GM23338 (cell line): Measurements from ENCODE around the gene EXOC5. TPM values are rescaled to one million over a fixed set of nuclear protein-coding genes. Genes with fewer than 3 reads are reported as not detected.

Experiments
- ATAC-seq: fragments of 200-7000 bp; cut with Tn5 transposase; 3 replicates; pipeline ENCODE4 v1.9.1; 2020
- DNase-seq: peaks from one replicate; pipeline ENCODE4 v3.0.0-alpha.2; 2015; ENCODE audit warnings: low spot score
- H2AFZ ChIP-seq: fragments of 200-600 bp; sonication (generic); 2 replicates; pipeline ENCODE4 v1.8.0; 2016; ENCODE audit warnings: antibody characterized with exemption, mild to moderate bottlenecking, moderate library complexity
- H3F3A ChIP-seq: fragments of 200-600 bp; sonication (generic); replicated peaks from 2 replicates; pipeline ENCODE4 v1.8.0; 2017; ENCODE audit warnings: antibody characterized with exemption, mixed run types, low read depth
- H3K27ac ChIP-seq: fragments of 200-600 bp; sonication (generic); 2 replicates; pipeline ENCODE4 v1.6.1; 2016; ENCODE audit warnings: low read depth
- H3K27me3 ChIP-seq: fragments of 200-600 bp; sonication (generic); 2 replicates; pipeline ENCODE4 v1.8.0; 2016; ENCODE audit warnings: mild to moderate bottlenecking, mixed run types, moderate library complexity; ENCODE audit not compliant: insufficient read depth
- H3K36me3 ChIP-seq: fragments of 200-600 bp; sonication (generic); 2 replicates; pipeline ENCODE4 v1.8.0; 2016; ENCODE audit warnings: mild to moderate bottlenecking; ENCODE audit not compliant: insufficient read depth
- H3K4me1 ChIP-seq: fragments of 200-600 bp; sonication (generic); 2 replicates; pipeline ENCODE4 v1.8.0; 2016; ENCODE audit warnings: mild to moderate bottlenecking, moderate library complexity; ENCODE audit not compliant: insufficient read depth
- H3K4me2 ChIP-seq: fragments of 200-600 bp; sonication (generic); 2 replicates; pipeline ENCODE4 v1.7.1; 2017; ENCODE audit warnings: mixed run types
- H3K4me3 ChIP-seq: fragments of 200-600 bp; sonication (generic); 2 replicates; pipeline ENCODE4 v1.6.1; 2016; ENCODE audit warnings: mixed run types
- H3K79me2 ChIP-seq: fragments of 200-600 bp; sonication (generic); replicated peaks from 2 replicates; pipeline ENCODE4 v1.8.0; 2017; ENCODE audit warnings: mild to moderate bottlenecking; ENCODE audit not compliant: insufficient read depth
- H3K9me2 ChIP-seq: fragments of 200-600 bp; sonication (generic); 2 replicates; pipeline ENCODE4 v1.8.0; 2017; ENCODE audit not compliant: insufficient read depth
- H4K20me1 ChIP-seq: fragments of 200-600 bp; sonication (generic); replicated peaks from 2 replicates; pipeline ENCODE4 v1.8.0; 2017; ENCODE audit warnings: mild to moderate bottlenecking; ENCODE audit not compliant: insufficient read depth
- H3K27ac Mint-ChIP-seq: 2 replicates; pipeline ENCODE4 v1.8.0; 2020; ENCODE audit warnings: inconsistent platforms, mild to moderate bottlenecking, moderate library complexity, mixed read lengths
- H3K27me3 Mint-ChIP-seq: 3 replicates; pipeline ENCODE4 v1.8.0; 2022; ENCODE audit warnings: low read depth, mild to moderate bottlenecking, moderate library complexity, mixed read lengths, inconsistent platforms; ENCODE audit not compliant: insufficient read depth, poor library complexity
- H3K36me3 Mint-ChIP-seq: 3 replicates; pipeline ENCODE4 v1.8.0; 2021; ENCODE audit warnings: low read depth, mild to moderate bottlenecking, inconsistent platforms, moderate library complexity, mixed read lengths
- H3K4me1 Mint-ChIP-seq: 3 replicates; pipeline ENCODE4 v1.8.0; 2020; ENCODE audit warnings: mild to moderate bottlenecking, inconsistent platforms, mixed read lengths
- H3K4me3 Mint-ChIP-seq: 3 replicates; pipeline ENCODE4 v1.8.0; 2021; ENCODE audit warnings: moderate library complexity, mild to moderate bottlenecking, inconsistent platforms, mixed read lengths
- H3K9me3 Mint-ChIP-seq: 3 replicates; pipeline ENCODE4 v1.8.0; 2020; ENCODE audit warnings: moderate library complexity, mild to moderate bottlenecking, inconsistent platforms, mixed read lengths
- CREB1 ChIP-seq: fragments of 250-450 bp; sonication (Bioruptor Pico); IDR thresholded peaks from 2 replicates; pipeline ENCODE4 v1.5.0; 2020; ENCODE audit warnings: low read depth, mild to moderate bottlenecking, moderate library complexity
- EZH2 ChIP-seq: fragments of 200-600 bp; sonication (generic); IDR thresholded peaks from one replicate; pipeline ENCODE4 v1.8.0; 2017; ENCODE audit warnings: antibody characterized with exemption, mild to moderate bottlenecking, low read depth; ENCODE audit not compliant: unreplicated experiment
- EZH2phosphoT487 ChIP-seq: fragments of 200-600 bp; sonication (generic); IDR thresholded peaks from one replicate; pipeline ENCODE4 v1.8.1; 2018; ENCODE audit warnings: antibody characterized with exemption; ENCODE audit not compliant: unreplicated experiment
- JUNB ChIP-seq: IDR thresholded peaks from one replicate; pipeline ENCODE4 v1.6.1; 2016; ENCODE audit warnings: antibody characterized with exemption; ENCODE audit not compliant: unreplicated experiment
- NANOG ChIP-seq: IDR thresholded peaks from 2 replicates; pipeline ENCODE4 v1.6.1; 2016; ENCODE audit warnings: antibody characterized with exemption, borderline replicate concordance
- POLR2AphosphoS5 ChIP-seq: IDR thresholded peaks from 2 replicates; pipeline ENCODE4 v1.6.1; 2016; ENCODE audit warnings: antibody characterized with exemption, low read depth
- STAT1 ChIP-seq: IDR thresholded peaks from one replicate; pipeline ENCODE4 v1.6.1; 2016; ENCODE audit warnings: antibody characterized with exemption; ENCODE audit not compliant: unreplicated experiment
- ZNF114 ChIP-seq: fragments of 250-450 bp; sonication (Bioruptor Pico); IDR thresholded peaks from 2 replicates; pipeline ENCODE4 v1.5.0; 2020; ENCODE audit warnings: mild to moderate bottlenecking, moderate library complexity
- ZNF331 ChIP-seq: fragments of 250-450 bp; sonication (Bioruptor Pico); IDR thresholded peaks from 2 replicates; pipeline ENCODE4 v1.5.0; 2020; ENCODE audit warnings: low read depth, mild to moderate bottlenecking, moderate library complexity
- polyA plus RNA-seq: library from polyadenylated mRNA; unstranded; fragments of >200 nt; fragmentation: Nextera tagmentation; extraction: Ambion mirVana; gene quantifications from 2 replicates; pipeline ENCODE4 v1.2.1, GENCODE V29; 2016
- total RNA-seq: library from RNA; depleted of rRNA; stranded (reverse); fragments of >200 nt; shearing (Covaris generic); gene quantifications from 2 replicates; pipeline ENCODE4 v1.2.3, GENCODE V29; 2014
- TF ChIP-seq, protein P1 (sequence below): IDR thresholded peaks from 2 replicates; pipeline ENCODE4 v1.6.1; 2016; ENCODE audit warnings: antibody characterized with exemption
- TF ChIP-seq, protein P2 (sequence below), 2 experiments: fragments of 200-600 bp in 1 of 2; sonication (generic) in 1 of 2; conservative IDR thresholded peaks; 2 replicates each; pipeline versions ENCODE4 v1.5.1 to v1.6.1; 2016 to 2017; ENCODE audit warnings: antibody characterized with exemption in 2 of 2, low read depth in 2 of 2, mild to moderate bottlenecking in 2 of 2, moderate library complexity in 1 of 2
- TF ChIP-seq, protein P3 (sequence below): IDR thresholded peaks from one replicate; pipeline ENCODE4 v1.6.1; 2018; ENCODE audit warnings: antibody characterized with exemption; ENCODE audit not compliant: unreplicated experiment
- TF ChIP-seq, protein P4 (sequence below): fragments of 250-450 bp; sonication (Bioruptor Pico); IDR thresholded peaks from 2 replicates; pipeline ENCODE4 v1.5.0; 2020; ENCODE audit warnings: mild to moderate bottlenecking, moderate library complexity

The EXOC5 gene
- total and polyA plus RNA-seq, 2 experiments from 2014 or later, result 26.4 to 55.9 TPM

DNA sequence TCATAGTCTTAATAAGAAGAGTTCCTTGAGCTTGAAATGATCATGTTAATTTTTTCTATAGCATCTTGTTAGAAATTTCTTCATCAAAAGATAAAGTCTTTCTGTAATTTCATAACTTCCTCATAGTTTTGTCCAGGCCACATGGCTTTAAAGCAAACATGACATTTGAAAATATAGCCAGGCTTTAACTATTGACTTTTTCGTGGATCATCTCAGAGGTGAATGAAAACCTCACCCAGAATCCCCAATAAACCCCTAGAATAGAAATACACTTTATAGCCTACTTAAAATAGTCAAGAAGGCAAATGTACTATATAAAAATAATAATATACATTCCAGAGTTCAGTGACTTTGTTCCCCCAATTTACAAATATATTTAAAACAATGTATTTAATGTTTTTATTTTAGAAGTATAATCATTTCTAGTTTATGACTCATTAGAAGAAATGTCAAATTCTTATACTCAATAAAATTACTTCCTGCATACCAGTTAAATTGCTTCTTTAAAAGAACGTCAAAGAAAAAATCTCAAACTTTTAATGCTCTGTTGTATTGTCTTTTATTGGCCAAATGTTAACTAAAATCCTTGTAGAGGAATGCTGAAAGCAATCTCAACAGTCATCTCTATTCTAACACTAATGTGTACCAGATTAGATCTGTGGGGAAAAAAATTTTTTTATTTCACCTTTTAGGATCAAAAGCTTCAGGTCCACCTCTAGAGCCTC is 21.6 kb downstream of the EXOC5 start:
- H3K4me3 ChIP-seq, result no peak overlapping the region
- no peak overlapping the region for H3K4me2 ChIP-seq
- H2AFZ ChIP-seq, result no peak overlapping the region
- no peaks in the 10 kb centered on the region for H3K27me3 ChIP-seq
- H3K4me3 Mint-ChIP-seq, result no peak overlapping the region
- no peaks in the 10 kb centered on the region for H3K9me3 Mint-ChIP-seq
- H3K27me3 Mint-ChIP-seq, result peaks cover 1% of the 10 kb centered on the region
- H3K4me1 Mint-ChIP-seq, result peaks cover 7% of the 10 kb centered on the region; the same call in 2 of the 3 replicates
- no peaks in the 10 kb centered on the region for H3K4me1 ChIP-seq
- TF ChIP-seq STAT1 (no peak), ZNF331 (CRISPR knock-in tag) (no peak), NANOG (no peak), POLR2AphosphoS5 (no peak), EZH2 (no peak), CREB1 (CRISPR knock-in tag) (no peak), EZH2phosphoT487 (no peak), JUNB (no peak), ZNF114 (CRISPR knock-in tag) (no peak)
- TF ChIP-seq, protein P1, sequence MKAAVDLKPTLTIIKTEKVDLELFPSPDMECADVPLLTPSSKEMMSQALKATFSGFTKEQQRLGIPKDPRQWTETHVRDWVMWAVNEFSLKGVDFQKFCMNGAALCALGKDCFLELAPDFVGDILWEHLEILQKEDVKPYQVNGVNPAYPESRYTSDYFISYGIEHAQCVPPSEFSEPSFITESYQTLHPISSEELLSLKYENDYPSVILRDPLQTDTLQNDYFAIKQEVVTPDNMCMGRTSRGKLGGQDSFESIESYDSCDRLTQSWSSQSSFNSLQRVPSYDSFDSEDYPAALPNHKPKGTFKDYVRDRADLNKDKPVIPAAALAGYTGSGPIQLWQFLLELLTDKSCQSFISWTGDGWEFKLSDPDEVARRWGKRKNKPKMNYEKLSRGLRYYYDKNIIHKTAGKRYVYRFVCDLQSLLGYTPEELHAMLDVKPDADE, result no peak
- TF ChIP-seq, protein P2, sequence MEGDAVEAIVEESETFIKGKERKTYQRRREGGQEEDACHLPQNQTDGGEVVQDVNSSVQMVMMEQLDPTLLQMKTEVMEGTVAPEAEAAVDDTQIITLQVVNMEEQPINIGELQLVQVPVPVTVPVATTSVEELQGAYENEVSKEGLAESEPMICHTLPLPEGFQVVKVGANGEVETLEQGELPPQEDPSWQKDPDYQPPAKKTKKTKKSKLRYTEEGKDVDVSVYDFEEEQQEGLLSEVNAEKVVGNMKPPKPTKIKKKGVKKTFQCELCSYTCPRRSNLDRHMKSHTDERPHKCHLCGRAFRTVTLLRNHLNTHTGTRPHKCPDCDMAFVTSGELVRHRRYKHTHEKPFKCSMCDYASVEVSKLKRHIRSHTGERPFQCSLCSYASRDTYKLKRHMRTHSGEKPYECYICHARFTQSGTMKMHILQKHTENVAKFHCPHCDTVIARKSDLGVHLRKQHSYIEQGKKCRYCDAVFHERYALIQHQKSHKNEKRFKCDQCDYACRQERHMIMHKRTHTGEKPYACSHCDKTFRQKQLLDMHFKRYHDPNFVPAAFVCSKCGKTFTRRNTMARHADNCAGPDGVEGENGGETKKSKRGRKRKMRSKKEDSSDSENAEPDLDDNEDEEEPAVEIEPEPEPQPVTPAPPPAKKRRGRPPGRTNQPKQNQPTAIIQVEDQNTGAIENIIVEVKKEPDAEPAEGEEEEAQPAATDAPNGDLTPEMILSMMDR (conservative IDR thresholded peaks at IDR 0.05; ENCODE audit: low read depth in 2 of 2), result no peak
- TF ChIP-seq, protein P3, sequence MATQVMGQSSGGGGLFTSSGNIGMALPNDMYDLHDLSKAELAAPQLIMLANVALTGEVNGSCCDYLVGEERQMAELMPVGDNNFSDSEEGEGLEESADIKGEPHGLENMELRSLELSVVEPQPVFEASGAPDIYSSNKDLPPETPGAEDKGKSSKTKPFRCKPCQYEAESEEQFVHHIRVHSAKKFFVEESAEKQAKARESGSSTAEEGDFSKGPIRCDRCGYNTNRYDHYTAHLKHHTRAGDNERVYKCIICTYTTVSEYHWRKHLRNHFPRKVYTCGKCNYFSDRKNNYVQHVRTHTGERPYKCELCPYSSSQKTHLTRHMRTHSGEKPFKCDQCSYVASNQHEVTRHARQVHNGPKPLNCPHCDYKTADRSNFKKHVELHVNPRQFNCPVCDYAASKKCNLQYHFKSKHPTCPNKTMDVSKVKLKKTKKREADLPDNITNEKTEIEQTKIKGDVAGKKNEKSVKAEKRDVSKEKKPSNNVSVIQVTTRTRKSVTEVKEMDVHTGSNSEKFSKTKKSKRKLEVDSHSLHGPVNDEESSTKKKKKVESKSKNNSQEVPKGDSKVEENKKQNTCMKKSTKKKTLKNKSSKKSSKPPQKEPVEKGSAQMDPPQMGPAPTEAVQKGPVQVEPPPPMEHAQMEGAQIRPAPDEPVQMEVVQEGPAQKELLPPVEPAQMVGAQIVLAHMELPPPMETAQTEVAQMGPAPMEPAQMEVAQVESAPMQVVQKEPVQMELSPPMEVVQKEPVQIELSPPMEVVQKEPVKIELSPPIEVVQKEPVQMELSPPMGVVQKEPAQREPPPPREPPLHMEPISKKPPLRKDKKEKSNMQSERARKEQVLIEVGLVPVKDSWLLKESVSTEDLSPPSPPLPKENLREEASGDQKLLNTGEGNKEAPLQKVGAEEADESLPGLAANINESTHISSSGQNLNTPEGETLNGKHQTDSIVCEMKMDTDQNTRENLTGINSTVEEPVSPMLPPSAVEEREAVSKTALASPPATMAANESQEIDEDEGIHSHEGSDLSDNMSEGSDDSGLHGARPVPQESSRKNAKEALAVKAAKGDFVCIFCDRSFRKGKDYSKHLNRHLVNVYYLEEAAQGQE, result no peak
- TF ChIP-seq, protein P4, sequence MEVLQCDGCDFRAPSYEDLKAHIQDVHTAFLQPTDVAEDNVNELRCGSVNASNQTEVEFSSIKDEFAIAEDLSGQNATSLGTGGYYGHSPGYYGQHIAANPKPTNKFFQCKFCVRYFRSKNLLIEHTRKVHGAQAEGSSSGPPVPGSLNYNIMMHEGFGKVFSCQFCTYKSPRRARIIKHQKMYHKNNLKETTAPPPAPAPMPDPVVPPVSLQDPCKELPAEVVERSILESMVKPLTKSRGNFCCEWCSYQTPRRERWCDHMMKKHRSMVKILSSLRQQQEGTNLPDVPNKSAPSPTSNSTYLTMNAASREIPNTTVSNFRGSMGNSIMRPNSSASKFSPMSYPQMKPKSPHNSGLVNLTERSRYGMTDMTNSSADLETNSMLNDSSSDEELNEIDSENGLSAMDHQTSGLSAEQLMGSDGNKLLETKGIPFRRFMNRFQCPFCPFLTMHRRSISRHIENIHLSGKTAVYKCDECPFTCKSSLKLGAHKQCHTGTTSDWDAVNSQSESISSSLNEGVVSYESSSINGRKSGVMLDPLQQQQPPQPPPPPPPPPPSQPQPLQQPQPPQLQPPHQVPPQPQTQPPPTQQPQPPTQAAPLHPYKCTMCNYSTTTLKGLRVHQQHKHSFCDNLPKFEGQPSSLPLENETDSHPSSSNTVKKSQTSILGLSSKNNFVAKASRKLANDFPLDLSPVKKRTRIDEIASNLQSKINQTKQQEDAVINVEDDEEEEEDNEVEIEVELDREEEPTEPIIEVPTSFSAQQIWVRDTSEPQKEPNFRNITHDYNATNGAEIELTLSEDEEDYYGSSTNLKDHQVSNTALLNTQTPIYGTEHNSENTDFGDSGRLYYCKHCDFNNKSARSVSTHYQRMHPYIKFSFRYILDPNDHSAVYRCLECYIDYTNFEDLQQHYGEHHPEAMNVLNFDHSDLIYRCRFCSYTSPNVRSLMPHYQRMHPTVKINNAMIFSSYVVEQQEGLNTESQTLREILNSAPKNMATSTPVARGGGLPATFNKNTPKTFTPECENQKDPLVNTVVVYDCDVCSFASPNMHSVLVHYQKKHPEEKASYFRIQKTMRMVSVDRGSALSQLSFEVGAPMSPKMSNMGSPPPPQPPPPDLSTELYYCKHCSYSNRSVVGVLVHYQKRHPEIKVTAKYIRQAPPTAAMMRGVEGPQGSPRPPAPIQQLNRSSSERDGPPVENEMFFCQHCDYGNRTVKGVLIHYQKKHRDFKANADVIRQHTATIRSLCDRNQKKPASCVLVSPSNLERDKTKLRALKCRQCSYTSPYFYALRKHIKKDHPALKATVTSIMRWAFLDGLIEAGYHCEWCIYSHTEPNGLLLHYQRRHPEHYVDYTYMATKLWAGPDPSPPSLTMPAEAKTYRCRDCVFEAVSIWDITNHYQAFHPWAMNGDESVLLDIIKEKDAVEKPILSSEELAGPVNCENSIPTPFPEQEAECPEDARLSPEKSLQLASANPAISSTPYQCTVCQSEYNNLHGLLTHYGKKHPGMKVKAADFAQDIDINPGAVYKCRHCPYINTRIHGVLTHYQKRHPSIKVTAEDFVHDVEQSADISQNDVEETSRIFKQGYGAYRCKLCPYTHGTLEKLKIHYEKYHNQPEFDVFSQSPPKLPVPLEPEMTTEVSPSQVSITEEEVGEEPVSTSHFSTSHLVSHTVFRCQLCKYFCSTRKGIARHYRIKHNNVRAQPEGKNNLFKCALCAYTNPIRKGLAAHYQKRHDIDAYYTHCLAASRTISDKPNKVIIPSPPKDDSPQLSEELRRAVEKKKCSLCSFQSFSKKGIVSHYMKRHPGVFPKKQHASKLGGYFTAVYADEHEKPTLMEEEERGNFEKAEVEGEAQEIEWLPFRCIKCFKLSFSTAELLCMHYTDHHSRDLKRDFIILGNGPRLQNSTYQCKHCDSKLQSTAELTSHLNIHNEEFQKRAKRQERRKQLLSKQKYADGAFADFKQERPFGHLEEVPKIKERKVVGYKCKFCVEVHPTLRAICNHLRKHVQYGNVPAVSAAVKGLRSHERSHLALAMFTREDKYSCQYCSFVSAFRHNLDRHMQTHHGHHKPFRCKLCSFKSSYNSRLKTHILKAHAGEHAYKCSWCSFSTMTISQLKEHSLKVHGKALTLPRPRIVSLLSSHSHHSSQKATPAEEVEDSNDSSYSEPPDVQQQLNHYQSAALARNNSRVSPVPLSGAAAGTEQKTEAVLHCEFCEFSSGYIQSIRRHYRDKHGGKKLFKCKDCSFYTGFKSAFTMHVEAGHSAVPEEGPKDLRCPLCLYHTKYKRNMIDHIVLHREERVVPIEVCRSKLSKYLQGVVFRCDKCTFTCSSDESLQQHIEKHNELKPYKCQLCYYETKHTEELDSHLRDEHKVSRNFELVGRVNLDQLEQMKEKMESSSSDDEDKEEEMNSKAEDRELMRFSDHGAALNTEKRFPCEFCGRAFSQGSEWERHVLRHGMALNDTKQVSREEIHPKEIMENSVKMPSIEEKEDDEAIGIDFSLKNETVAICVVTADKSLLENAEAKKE, result no peak
- peaks cover 37% of the 10 kb centered on the region for H3K79me2 ChIP-seq
- no peaks in the 10 kb centered on the region for H3K9me2 ChIP-seq
- H3K27ac ChIP-seq, result no peak overlapping the region
- no peak overlapping the region for H3K27ac Mint-ChIP-seq
- H3K36me3 ChIP-seq, result no peaks in the 10 kb centered on the region; the same call in 1 of the 2 replicates
- ATAC-seq, result no peak
- DNase-seq, result no peak
- no peaks in the 10 kb centered on the region for H3F3A ChIP-seq
- peaks cover 4% of the 10 kb centered on the region; the same call in 2 of the 3 replicates for H3K36me3 Mint-ChIP-seq
- peaks cover 4% of the 10 kb centered on the region for H4K20me1 ChIP-seq
